Stimulated activated CD4-positive, alpha-beta T cell treated with anti-CD3 and anti-CD28 coated beads, Interleukin-15, amount 100 ng/mL, for 1 hour (primary cell): Measurements from ENCODE around the gene AMBP.

Experiments used
- DNase-seq, 2 donors: peaks; one replicate each; pipeline ENCODE4 v3.0.0-alpha.2; 2020; ENCODE audit warnings: low read depth in 1 of 2, low spot score in 1 of 2

The AMBP gene

DNA sequence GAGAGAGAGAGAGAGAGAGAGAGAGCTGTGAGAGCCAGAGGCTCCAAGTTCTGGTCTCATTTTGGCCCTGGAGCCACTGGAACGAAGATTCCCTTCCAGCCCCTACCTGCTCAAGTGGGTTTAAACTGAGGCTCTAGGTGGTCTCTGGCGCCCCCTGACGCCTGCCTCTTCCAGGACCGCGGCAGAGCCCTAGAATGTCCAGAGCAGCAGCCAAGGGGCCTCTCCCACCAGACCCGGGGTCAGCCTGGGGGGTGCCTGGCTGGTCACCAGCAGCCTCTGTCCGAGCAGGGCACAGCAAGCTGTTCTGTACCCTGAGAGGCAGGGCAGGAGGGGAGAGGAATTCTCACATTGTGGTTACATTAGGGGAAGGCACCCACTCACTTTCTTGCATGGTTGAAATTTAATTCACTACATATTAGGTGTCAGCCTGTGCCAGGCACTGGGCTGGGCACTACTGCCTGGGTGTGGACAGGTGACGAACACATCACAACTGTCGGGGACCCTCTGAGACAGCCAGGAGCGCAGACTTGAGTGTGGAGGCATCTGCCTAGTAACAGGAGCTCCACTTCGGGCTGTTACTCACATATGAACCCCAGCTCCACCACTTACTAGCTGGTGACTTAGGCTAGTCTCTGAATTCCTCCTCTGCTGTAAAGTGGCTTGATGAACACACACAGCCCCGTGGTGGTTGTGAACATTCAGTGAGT, 44.5 kb downstream of the AMBP start:
- DNase-seq = no peak

DNA sequence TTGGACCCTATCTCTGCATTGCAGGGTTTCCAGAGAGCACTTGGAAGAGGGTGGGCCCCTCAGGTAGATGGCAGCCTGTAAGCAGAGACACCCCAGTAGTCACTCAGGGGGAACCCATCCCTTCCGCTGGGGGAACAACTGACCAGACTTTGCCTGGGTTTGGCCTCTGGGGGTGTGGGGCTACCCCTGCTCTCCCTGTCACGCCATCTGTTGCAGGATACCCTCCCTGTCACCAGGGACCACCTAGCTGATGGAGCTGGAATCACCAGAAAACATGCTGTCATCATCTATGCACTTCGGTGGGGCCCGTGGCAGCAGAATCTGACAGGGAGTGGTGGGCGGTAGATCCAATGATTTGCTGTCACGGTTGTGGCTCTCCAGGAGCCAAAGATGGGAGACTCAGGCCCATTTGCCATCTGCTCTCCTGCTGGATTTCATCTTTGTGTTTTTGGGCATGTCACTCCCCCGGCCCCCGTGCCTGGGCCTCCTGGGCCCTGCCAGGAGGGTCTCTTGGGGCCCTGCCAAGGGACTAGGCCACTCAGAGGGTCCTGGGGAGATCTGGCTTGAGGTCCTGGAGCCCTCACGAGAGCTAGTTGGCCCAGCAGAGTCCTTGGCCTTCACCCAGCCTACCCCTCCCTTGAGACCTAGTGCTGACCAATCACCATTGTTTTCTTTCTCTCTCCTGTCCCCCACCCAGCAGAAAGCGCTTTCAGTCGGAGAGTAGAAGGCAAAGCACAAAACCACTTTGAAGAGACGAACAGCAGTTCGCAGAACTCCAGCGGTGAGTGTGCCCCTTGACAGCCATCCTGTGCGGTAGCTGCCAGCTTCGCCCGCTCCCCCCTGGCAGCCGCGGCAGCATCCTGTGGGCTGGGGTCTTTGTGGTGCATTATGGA, 45.9 kb downstream of the AMBP start:
- no peak for DNase-seq

DNA sequence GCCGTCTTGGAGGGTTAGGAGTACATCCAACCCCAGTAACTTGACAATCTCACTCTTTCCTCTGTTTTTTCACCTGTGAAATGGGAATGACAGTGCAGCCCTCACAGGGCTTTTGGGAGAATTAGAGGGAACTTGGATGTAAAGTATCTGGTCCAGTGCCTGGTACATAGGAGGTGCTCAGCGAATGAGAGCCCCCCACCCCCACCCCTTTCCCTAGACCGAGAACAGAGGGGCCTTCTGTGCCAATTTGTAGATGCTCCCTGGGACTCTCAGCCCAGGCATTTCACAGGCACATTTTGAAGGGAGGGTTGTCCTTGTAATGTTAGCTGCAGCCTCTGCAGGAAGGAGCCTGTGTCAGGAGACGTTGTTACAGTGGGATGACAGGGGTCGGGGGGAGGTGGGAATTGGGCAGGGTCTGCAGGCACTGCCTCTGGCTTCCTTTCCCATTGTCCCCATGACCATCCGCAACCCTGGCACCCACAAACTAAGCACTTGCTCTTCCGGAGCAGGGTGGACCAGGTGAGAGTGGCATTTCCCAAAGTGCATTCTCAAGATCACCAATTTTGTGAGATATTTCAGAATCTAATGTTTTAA, 47.0 kb downstream of the AMBP start:
- DNase-seq = no peak

DNA sequence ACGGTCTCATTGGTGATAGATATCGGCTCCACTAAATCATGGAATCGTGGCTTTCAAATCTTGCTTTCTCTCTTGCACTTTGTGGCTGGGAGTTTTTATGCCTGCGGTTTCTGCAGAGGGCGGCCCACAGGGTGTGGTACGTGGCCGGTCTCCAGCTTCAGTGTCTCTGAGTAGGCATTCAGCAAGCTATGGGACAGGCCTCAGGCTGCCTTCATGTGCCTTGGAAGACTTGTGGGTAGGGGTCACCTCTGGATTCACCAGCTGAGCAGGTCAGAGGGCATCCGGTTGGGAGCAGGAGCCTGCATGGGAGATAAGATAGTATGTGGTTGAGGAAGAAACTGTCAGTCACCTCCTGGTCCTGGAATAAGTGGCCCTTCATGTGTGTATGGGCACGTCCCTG, 47.7 kb downstream of the AMBP start:
- DNase-seq = no peak

DNA sequence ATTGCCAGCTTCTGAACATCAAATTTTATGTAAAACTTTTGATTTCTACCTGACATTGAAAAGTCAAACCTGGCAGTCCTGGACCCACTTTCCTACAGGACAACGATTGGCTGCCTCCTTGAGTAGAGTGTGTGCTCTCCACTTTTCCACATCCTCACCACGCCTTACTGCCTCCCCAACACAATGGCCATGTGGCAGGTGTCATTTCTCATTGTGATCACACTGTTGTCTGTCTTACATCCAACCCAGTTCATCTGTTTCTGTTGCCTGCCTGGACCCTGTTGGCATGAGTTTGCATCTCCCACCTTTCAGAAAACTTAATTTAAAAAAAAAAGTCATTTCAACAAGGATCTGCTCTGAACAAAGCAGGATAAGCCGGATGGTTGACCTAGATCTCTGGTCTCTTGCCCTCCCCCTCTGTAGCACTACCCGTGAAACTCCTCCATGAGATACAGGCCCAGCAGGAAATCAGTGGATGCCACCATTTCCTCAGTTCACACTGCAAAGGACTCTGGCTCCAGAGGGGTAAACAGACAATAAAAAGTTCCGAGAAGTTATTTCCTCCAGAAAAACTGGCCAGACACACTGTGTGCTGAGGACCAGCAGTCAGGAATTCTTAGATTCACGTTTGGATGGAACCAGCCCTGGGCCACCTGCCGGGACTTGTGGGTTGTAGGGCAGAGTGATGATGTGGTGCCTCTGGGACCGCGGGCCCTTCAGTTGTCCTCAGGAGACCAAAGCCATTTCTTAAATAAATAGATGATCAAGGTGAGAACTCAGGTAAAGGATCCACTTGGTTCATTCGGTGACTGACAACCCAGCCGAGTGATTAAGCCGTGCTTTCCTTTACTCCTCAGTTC, 48.6 kb downstream of the AMBP start:
- no peak for DNase-seq

DNA sequence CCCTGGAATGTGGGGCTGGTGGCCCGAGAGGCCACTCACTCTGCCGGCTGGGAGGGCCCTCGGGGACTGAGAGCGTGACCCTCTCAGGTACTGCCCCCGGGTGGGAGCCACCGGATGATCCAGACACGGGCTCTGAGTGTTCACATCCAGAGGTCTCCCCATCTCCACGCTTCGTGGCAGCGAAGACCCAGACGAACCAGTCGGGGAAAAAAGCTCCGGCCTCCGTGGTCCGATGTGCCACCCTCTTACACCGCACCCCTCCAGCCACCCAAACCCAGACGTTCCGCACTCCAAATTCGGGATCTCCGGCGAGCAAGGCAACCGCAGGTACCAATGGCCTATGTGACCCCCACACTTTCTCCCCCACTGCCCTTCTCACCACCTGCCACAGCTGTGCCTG, 49.5 kb downstream of the AMBP start:
- no peak for DNase-seq

DNA sequence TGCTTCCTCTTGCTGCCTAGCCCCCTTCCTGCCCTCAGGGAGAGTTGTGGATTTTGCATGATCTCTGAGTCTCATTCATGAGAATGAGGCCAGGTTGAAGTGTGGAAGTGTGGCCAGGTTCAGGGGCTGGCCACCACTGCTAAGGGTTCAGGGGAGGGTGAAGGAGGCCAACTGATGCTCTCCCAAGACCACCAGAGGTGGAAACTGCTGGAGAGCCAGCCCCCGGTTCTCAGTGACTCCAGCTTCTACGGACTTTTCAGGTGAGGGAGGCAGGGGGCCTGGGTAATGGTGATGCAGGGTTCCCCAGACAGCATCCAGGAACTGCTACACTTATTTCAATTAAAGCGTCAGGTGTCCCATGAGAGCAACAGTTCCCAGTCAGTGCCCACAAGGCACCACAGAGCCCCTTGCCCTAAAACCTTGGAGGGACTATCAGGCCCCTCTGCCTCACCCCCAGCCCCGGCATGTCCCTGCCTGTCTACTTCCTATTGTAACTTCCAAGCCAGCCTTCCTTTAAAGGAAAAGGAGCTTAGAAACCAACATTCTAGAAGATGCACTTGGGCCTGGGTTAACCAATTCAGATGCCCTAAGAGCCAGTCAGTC, 50.1 kb downstream of the AMBP start:
- DNase-seq = no peak

DNA sequence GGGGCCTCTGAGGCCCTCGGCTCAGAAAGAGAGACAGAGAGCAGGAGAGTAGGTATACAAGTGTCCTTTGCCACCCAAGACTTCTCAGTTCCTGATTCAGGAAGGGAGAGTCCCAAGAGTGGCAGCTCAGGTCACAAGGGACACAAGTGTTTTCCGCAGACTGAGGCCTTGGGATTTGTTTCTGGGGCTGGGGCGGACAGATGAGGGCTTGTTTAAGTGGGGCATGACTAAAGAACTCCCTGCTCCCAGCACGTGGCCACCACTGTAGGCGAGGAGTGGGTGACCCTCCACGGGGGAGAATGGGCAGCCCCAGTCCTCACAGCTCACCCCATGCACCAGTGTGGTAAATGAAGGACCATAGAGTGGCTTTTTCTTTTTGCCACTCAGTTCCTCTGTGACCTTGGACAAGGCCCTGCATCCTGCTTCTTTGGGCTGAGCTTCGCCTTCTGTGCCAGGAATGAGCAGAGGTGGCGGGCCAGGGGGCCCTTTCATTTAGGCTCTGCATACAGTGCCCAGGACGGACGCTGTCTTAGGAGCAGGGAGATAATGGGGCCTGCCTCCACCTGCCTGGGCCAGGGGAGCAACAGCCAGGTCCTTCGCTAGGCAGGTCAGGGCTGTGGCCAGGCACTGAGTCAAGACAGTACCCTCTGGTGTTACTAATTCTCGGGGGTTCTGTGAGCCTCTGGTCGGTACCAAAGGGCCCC, 50.8 kb downstream of the AMBP start:
- no peak for DNase-seq

DNA sequence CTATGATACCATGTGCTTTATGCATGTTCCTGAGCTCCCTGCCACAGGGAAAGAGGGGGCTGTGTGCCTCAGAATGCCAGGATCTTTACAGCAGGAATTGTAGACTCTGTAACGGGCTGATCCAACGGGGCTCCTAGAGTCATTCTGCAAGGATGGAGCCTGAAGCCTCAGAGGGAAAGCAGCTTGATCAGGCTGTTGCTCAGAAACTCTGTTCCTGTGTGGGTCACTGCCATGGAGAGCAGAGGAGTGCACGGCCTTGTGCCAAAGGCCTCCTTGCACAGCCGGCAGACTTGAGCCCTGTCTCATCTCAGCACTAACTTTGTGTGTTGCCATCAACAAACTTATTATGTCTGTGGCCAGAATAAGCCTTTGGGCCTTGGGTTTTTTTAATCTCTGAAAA, 51.8 kb downstream of the AMBP start:
- no peak for DNase-seq

DNA sequence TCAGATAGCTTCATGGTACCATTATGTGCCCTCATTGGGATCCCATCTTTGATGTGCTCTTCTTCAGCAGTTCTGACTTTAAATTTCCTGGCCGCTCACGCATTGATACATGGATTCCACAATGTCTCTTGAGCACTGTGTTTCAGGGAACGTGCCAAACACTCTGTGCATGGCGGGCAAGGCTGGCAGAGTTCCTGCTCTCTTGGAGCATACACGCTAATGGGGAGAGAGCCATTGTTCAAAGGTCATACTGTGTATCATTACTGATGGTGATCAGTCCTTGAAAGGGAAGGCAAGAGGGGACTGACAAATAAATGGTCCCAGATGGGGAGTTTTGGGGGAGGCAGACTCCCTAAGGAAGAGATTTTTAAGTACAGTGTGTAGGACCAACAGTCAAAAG, 52.3 kb downstream of the AMBP start:
- DNase-seq = no peak

DNA sequence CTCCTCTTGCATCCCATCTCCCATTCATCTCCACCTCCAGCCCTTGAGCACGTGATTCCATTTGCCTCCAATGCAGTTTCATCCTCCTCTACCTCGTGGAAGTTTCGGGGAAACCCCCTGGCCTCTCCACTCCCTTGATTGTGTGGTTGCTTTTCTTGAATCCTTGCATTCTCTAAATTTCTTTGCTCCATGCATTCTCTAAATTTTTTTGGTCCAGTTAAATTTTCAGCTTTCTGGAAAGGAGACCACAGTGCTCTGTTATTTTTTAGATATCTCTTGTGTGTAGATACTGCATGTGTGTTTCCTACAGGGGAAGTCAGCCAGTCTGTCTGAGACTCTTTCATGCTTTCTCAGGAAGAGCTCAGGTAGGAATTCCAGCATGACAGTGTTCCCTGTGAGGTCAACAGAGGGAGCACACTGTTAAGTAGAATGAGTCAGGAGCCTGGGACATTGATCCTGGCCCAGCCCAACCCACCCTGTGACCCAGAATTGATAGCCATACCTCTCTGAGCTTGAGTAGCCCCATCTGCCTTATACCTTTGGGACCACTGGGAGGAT, 52.8 kb downstream of the AMBP start:
- no peak for DNase-seq

DNA sequence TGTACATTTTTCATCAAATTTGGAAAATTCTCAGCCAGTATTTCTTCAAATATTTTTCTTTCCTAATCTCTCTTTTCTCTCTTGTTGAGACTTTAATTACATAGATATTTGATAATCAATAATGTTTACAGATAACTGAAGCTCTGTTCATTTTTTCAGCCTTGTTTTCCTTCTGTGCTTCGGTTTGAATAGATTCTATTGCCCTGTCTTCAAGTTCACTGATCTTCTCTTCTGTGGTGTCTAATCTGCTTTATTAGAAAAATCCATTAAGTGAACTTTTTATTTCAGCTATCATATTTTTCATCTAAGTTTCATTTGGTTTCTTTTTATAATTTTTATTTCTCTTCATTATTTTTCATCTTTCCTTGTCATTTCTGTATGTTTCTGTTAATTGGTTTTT, 54.1 kb downstream of the AMBP start:
- no peak for DNase-seq

DNA sequence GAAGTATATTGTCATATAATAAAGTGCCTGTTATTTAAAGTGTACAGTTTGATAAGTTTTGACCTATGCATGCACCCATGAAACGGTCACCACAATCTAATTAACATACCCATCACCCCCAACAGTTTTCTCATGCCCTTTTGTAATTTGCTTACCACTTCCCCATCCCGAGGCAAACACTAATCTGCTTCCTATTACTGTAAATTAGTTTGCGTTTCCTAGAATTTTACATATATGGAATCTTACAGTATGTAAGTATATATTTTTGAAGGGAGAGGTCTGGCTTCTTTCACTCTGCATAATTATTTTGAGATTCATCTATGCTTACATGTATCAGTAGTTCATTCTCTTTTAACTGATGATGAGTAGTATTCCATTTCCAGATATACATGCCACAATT, 56.5 kb downstream of the AMBP start:
- no peak for DNase-seq

DNA sequence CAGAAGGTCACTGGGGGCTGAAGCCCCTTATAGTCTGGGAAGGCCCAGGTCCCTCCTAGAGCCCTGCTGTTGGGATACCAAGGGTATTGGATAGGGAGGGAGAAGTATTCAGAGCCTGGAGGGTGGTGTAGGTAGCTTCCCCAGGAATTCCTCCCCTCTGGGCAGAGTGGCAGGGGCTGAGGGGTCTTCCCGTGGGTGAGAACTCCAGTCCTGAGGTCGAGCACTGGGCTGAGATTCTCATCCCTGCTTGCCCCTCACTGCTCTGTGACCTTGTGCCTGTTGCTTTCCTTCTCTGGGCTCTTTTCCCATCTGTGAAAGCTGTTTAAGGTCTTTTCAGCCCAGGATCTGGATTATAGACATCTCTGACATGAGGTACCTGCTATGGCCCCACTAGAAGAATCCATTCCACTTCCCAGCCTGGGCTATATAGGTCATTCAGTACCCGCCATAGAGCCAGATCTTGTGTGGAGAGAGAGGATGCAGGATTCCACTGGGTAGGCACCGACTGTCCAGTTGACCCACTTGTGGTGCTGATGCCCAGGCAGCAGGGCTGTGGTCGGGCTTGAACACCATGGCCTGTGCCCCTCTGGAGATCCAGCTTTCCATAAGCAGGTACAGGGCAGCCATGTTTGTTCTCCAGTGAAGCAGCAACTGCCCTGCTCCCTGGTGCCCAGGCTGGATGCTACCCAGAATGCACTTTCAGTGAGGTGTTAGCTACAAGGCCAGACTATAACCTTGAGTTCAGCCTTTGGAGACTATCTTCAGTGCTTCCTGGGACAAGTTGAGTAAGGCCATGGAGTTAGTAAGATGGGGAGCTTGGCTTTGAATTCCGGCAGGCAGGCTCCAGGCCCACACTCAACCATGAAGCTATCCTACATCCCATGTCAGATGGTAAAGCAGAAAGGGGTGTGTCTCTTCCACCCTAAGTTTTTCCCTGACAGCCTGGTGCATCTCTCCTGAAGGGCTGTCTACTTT, 60.1 kb downstream of the AMBP start:
- DNase-seq = no peak

DNA sequence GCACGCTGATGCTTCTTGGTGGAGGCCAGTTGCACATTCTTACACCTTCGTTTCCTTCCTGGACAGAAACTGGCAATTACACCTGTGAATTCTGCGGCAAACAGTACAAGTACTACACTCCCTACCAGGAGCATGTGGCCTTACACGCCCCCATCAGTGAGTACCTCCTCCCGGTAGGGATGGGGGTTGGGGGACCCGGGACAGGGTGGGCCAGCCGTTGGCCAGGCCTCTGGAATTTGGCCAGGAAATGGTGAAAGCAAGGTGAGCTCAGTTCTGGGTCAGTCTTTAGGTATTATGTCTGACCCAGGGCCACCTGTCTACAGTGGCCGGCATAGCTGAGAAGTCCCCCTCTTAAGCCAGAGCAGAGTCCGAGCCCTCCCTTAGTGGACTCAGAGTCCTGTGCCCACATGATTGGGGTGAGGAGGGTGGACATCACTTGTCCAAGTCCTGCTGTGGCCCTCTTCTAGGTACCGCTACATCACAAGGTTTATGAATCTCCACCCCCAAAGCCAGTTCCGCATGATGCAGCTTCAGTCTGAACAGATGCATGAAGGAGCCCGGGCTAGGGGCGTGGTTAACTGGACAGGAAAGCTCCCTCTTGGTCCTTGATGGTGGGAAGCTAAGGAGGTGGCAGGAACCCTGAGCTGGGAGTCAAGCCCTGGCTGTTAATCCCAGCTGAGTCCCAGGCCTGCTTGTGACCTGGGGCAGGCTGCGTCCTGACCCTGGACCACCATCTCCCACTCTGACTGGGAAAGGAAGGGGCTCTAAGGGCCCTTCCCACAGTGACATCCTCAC, 61.3 kb downstream of the AMBP start:
- no peak for DNase-seq

DNA sequence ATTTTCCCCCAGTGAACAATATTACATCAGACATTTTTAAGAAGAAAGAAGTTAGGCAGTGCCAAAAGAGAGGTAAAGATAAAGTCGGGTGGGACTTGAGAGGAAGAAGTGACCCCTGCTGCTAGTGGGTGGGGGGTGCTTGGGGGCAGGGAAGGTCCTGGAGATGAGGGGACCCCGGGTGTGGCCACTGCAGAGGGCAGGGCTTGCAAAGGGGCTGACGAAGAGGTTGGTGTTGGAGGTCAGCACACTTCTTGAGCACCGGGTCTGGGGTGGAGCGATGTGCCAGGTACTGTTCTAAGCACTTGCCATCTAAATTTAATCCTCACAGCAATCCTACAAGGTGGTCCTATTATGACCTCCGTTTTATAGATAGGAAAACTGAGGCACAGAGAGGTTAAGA, 62.0 kb downstream of the AMBP start:
- no peak for DNase-seq

DNA sequence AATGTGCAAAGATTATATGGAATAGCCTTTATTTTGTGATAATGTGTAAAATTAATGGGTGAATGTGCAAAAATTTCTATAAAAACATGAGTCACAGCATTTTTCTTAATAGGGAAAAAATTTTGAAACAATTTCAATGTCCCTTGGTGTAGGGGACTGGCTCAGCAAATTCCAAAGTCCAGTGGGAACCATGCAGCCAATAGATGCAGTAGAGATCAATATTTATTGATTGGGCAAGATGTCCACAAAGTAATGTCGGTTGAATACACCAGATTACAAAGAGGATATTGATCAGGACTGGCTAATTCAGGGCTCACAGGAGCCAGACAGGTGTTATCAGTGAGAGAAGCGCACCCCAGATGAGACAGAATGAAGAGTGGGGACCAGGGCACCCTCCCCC, 62.5 kb downstream of the AMBP start:
- DNase-seq = no peak

DNA sequence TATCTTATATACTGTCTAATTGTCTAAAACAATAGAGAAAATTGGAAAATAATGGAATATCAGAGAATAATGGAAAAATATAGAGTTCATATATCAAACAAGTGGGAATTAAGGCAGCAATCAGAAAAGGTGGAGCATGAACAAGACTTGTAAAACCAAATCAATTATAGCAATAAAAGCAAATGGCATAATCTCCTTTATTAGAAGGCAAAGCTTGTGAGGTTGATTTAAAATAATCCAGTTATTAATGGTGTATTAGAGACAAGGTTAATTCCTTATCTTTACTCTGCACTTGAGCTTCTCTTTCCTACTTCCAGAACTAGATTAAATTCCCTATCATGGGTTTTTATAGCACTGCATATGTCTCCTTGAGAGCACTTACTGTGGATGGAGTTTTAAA, 64.1 kb downstream of the AMBP start:
- no peak for DNase-seq
